Brain microvascular endothelial cell (primary cell): ENCODE data around the gene GPR63.
"Not testable (repeated sequence)": the region's sequence is repeated elsewhere in the genome, so short reads cannot be mapped to it uniquely, and the experiment has no call there.

ENCODE experiments used
- DNase-seq: peaks from one replicate; pipeline ENCODE4 v3.0.0-alpha.2; 2020
- H3K27ac ChIP-seq: fragments of 250-450 bp; sonication (Bioruptor Pico); 2 replicates; pipeline ENCODE4 v1.5.1; 2020; ENCODE audit warnings: mild to moderate bottlenecking, moderate library complexity
- H3K27me3 ChIP-seq: fragments of 250-450 bp; sonication (Bioruptor Pico); replicated peaks from 2 replicates; pipeline ENCODE4 v1.5.1; 2020; ENCODE audit warnings: mild to moderate bottlenecking
- H3K36me3 ChIP-seq: fragments of 250-450 bp; sonication (Bioruptor Pico); replicated peaks from 2 replicates; pipeline ENCODE4 v1.5.1; 2020; ENCODE audit warnings: mild to moderate bottlenecking
- H3K4me3 ChIP-seq: 2 replicates; pipeline ENCODE4 v1.5.1; 2011; ENCODE audit warnings: low read depth, mild to moderate bottlenecking, control low read depth, low read length, moderate library complexity
- in situ Hi-C: cut with HindIII; loops from 2 replicates; pipeline ENCODE4 v1.10.0; 2017; ENCODE audit warnings: low sequenced_read_pairs, low pct_ligation_motif_present
- TF ChIP-seq, protein P1 (sequence below): IDR thresholded peaks from 2 replicates; pipeline ENCODE4 v1.5.1; 2011; ENCODE audit warnings: low read depth, mild to moderate bottlenecking, moderate library complexity, low read length, control low read depth, inconsistent platforms; ENCODE audit errors: missing control alignments

GPR63 gene

DNA sequence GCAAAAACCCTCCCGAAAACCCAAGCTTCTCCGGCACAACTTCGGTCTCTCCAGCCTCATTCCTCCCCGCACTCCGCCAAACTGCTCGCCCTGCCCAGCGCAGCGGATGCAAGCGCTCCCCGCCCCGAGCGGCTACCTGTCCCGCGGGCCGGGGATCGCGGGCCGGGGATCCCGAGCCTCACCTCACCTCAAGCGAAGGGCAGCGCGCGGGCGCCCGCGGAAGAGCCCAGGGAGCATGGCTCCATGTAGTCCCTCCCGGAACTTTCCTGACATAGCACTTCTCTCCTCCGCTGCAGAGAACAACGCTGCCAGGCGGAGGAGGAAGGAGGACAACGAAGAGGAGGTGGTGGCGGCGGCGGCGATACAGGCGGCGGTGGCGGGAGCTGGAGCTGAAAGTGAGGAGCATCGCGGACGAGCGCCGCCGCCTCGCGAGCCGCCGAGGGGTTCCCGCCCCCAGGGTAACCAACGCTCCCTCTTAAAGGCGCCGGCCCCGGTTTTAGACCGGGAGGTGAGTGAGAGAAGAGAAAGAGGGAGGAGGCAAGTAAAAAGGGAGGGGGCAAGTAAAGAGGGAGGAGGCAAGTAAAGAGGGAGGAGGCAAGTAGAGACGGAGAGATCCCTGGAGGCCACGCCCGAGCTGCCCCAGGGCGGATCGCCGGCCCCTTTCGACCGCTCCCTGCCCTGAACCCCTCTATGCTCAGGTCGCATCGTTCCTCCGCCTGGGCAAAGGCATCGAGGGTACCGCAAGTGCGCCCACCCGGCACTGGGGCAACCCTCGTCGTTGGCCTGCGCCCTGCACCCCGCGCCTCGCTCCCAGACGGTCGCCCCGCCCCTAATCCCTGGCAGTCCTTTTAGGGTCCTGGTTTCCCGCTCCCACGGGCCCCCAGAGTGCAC is at the start of gene GPR63:
Gene GPR63, minus strand, starts transcription at position 397 of the 891 bp plus-strand sequence. CDS start 37,746 bp downstream, outside the sequence.
- in situ Hi-C loops: no loop called here
- TF ChIP-seq, protein P1, sequence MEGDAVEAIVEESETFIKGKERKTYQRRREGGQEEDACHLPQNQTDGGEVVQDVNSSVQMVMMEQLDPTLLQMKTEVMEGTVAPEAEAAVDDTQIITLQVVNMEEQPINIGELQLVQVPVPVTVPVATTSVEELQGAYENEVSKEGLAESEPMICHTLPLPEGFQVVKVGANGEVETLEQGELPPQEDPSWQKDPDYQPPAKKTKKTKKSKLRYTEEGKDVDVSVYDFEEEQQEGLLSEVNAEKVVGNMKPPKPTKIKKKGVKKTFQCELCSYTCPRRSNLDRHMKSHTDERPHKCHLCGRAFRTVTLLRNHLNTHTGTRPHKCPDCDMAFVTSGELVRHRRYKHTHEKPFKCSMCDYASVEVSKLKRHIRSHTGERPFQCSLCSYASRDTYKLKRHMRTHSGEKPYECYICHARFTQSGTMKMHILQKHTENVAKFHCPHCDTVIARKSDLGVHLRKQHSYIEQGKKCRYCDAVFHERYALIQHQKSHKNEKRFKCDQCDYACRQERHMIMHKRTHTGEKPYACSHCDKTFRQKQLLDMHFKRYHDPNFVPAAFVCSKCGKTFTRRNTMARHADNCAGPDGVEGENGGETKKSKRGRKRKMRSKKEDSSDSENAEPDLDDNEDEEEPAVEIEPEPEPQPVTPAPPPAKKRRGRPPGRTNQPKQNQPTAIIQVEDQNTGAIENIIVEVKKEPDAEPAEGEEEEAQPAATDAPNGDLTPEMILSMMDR: no peak
- H3K27me3 ChIP-seq: no peaks in the 10 kb centered on the region
- peak; percentile 74 for DNase-seq
- peak within 1 kb of the TSS; percentile 65 for H3K4me3 ChIP-seq
- no peak within 1 kb of the TSS for H3K27ac ChIP-seq
- no peaks in the 10 kb centered on the region for H3K36me3 ChIP-seq

DNA sequence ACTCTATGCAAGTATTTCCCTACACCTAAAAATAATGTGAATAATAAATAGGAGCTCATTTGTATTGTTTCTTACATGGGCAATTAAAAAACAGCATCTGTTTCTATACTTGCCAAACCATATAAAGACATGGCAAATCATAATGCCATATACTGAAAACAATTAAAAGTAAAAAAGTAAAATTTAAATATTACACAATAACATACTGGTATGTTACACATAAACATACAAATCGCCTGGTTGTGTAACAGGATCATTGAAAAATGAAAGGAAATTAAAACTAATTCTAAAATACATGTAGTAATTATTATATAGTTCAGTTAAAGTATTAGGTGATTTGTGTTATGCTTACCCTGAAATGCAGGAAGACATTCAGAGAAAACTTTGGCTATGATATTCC is 49.2 kb upstream of the GPR63 start:
- TF ChIP-seq, protein P1: no peak
- H3K27me3 ChIP-seq: no peaks in the 10 kb centered on the region
- no peaks in the 10 kb centered on the region for H3K36me3 ChIP-seq
- in situ Hi-C loops: no loop called here
- H3K4me3 ChIP-seq: no peak overlapping the region
- DNase-seq: no peak
- no peak overlapping the region for H3K27ac ChIP-seq

DNA sequence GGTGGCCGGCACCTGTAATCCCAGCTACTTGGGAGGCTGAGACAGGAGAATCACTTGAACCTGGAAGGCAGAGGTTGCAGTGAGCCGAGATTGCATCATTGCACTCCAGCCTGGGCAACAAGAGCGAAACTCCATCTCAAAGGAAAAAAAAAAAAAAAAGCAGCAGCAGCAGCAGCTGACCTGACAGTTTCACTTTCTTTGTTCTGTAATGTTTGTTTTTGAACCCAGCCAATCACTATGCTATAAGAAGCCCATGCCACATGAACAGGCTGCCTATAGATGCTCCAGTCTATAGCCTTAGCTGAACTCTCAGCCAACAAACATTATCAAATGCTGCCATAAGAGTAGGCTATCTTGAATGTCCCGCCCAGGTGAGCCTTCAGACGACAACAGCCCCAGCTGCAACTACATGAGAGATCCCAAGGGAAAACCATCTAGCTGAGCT is 47.9 kb upstream of the GPR63 start:
- H3K4me3 ChIP-seq, H3K27me3 ChIP-seq, in situ Hi-C loops, H3K36me3 ChIP-seq, DNase-seq, H3K27ac ChIP-seq: not testable (repeated sequence)

DNA sequence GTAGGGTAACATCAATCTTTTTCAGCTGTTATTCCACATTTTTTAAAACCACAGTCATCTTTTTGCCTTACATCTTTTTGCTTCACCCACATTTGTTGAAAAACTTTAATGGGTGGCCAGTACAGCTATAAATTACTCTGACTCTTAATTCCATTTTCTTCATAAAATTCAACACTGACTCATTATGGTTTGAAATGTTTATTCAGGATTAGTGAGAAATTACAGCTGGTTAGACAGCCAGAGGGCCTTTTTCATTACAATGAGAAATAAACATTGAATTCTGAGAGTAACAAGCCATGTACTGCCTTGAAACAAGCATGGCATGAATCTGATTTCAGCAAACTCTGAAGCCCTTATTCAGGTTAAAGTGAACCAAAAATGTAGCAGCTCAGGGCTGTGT is 40.9 kb upstream of the GPR63 start:
- TF ChIP-seq, protein P1: no peak
- Histone ChIP-seq H3K4me3 (no peak overlapping the region), H3K36me3 (no peaks in the 10 kb centered on the region), H3K27me3 (no peaks in the 10 kb centered on the region), H3K27ac (no peak overlapping the region)
- DNase-seq: no peak
- in situ Hi-C loops: no loop called here

- TF ChIP-seq, protein P1: no peak
- Histone ChIP-seq H3K27ac (no peak overlapping the region), H3K27me3 (no peaks in the 10 kb centered on the region), H3K4me3 (no peak overlapping the region), H3K36me3 (no peaks in the 10 kb centered on the region)
- no peak for DNase-seq
- in situ Hi-C loops: no loop called here
Observed at GRCh38 chr6:96876886-96877545, 39.7 kb upstream of the GPR63 start.

DNA sequence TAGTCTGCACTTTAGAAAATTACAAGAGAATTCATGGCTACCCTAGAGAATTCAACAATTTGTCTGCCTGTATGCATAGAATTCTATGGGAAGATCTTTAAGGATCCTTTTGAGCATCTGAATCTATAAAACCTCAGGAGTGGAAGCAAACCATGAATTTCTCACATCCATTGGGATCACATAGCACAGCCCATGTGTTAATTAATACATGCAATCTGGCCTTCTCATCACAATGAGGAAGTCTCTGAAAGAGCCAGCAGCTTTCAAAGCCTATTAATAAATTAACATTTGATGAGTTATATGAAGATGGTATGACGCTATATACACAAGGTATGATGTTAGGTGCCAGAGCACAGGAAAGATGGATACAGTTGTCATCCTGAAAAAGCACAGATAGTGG is 35.7 kb upstream of the GPR63 start:
- in situ Hi-C loops: no loop called here
- TF ChIP-seq, protein P1: no peak
- H3K27ac ChIP-seq: no peak overlapping the region
- H3K4me3 ChIP-seq: no peak overlapping the region
- no peaks in the 10 kb centered on the region for H3K36me3 ChIP-seq
- H3K27me3 ChIP-seq: no peaks in the 10 kb centered on the region
- no peak for DNase-seq
